GM20000 (cell line): ENCODE measurements around the gene TIMM13.

ENCODE experiments used
- DNase-seq: peaks from one replicate; pipeline ENCODE4 v3.0.0; 2012; ENCODE audit warnings: low spot score
- TF ChIP-seq, protein P1 (sequence below): IDR thresholded peaks from 2 replicates; pipeline ENCODE4 v1.5.1; 2012; ENCODE audit warnings: mild to moderate bottlenecking, control low read depth; ENCODE audit errors: extremely low read depth, missing control alignments

TIMM13 gene

DNA sequence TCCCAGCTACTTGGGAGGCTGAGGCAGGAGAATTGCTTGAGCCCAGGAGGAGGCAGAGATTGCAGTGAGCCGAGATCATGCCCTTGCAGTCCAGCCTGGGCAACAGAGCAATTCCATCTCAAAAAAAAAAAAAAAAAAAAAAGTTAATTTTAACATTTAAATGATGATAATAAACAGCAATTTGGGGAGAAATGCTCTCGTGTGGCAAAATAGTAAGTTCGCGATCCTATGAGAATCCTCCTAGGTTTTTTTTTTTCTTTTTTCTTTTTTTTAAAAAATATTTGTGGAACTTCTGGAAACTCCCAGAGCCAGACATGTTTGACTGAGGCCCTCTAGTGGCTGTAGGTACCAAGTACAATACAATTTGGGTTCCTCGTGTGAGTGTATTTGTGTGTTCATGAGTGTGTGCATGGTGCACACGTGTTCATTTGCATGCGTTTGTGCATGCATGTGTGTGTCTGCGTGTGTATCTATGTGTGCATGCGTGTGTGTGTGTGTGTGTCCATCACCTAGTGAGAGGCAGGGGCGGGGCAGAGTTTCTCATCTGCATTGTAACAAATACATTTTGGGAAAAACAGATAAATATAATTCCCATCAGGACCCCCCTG lies 36.2 kb downstream of the TIMM13 start:
- TF ChIP-seq, protein P1, sequence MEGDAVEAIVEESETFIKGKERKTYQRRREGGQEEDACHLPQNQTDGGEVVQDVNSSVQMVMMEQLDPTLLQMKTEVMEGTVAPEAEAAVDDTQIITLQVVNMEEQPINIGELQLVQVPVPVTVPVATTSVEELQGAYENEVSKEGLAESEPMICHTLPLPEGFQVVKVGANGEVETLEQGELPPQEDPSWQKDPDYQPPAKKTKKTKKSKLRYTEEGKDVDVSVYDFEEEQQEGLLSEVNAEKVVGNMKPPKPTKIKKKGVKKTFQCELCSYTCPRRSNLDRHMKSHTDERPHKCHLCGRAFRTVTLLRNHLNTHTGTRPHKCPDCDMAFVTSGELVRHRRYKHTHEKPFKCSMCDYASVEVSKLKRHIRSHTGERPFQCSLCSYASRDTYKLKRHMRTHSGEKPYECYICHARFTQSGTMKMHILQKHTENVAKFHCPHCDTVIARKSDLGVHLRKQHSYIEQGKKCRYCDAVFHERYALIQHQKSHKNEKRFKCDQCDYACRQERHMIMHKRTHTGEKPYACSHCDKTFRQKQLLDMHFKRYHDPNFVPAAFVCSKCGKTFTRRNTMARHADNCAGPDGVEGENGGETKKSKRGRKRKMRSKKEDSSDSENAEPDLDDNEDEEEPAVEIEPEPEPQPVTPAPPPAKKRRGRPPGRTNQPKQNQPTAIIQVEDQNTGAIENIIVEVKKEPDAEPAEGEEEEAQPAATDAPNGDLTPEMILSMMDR: peak; percentile 47
- peak; percentile 74 for DNase-seq

DNA sequence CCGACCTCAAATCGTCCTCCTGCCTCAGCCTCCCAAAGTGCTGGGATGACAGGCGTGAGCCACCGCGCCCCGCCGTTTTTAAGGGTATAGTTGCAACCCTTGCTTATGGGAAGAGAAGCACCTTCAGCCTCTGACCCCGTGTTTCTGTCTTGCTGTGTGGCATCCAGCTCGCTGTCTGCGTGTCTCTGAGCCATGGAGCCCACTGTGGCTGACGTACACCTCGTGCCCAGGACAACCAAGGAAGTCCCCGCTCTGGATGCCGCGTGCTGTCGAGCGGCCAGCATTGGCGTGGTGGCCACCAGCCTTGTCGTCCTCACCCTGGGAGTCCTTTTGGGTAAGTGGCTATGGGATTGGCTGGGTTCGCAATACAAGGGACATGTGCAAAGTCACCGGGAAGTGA lies 37.8 kb downstream of the TIMM13 start:
- DNase-seq: no peak
- TF ChIP-seq, protein P1: no peak

DNA sequence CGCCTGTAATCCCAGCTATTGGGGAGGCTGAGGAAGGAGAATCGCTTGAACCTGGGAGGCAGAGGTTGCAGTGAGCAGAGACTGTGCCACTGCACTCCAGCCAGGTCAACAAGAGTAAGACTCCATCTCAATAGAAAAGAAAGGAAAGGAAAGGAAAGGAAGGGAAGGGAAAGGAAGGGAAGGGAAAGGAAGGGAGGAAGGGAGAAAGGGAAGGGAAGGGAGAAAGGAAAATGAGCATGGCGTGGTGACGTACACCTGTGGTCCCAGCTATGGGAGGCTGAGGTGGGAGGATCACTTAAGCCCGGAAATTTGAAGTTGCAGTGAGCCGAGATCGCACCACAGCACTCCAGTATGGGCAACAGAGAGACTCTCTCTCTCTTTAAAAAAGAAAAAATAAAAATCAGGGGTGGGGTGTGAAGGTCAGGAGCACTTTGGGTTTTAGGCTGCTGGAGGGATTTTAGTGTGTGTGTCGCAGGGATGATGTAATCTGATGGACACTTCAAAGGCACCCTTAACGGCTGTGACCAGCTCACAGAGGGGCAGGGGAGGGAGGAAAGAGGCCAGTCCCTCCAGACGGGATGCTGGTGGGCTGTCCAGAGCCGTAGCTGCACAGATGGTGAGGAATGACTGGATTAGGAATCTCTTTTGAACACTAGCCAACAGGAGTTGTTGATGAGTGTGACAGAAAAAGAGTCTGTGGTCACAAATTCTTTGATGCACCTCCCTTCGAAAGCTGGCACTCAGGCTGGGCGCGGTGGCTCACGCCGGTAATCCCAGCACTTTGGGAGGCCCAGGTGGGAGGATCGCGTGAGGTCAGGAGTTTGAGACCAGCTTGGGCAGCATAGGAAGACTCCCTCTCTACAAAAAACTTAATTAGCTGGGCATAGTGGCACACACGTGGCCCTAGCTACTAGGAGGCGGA lies 39.8 kb downstream of the TIMM13 start:
- no peak for DNase-seq
- TF ChIP-seq, protein P1: no peak

DNA sequence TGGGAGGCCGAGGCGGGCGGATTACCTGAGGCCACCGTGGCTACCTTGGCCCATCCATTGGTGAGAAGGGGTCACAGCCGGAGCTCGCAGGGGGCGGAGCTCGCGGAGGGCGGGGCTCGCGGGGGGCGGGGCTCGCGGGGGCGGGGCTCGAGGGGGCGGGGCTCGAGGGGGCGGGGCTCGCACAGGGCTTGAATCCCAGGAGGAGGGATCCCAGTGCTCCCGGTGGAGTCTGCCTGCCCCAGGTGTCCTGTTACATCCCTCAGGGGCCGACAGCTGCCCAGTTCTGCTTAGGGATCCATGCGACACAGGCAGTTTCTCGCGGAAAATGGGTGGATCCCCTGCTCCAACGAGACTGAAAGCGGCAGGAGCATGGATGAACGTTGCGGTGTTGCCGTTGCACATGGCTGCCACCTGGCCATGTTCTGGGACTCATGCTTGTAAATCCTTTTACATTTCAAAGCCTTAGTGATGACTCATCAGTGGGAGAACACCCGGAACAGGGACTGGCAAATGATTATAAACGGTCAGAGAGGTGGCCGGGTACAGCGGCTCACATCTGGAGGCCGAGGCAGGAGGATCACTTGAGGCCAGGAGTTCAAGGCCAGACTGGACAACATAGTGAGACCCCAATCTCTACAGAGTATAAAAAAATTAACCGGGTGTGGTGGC lies 42.2 kb downstream of the TIMM13 start:
- peak; percentile 72 for DNase-seq
- TF ChIP-seq, protein P1: no peak

DNA sequence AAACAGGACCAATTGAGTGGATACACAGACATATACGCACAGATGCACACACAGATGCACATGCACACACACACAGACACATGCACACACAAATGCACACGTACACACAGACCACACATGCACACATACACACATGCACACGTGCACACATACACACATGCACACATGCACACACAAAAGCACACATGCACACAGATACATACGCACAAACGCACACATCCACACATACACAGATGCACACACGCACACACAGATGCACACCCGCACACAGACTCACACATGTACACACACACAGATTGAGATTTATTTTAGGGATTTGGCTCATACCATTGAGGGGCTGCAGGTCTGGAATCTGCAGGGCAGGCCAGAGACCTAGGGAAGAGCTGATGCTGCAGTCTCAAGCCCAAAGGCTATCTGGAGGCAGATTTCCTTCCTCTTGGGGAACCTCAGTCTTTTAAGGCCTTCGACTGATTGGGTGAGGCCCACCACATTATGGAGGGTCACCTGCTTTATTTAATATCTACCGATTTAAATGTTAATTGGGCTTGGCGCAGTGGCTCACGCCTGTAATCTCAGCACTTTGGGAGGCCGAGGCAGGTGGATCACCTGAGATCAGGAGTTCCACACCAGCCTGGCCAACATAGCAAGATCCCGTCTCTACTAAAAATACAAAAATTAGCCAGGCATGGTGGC lies 44.7 kb downstream of the TIMM13 start:
- no peak for DNase-seq
- TF ChIP-seq, protein P1: no peak

DNA sequence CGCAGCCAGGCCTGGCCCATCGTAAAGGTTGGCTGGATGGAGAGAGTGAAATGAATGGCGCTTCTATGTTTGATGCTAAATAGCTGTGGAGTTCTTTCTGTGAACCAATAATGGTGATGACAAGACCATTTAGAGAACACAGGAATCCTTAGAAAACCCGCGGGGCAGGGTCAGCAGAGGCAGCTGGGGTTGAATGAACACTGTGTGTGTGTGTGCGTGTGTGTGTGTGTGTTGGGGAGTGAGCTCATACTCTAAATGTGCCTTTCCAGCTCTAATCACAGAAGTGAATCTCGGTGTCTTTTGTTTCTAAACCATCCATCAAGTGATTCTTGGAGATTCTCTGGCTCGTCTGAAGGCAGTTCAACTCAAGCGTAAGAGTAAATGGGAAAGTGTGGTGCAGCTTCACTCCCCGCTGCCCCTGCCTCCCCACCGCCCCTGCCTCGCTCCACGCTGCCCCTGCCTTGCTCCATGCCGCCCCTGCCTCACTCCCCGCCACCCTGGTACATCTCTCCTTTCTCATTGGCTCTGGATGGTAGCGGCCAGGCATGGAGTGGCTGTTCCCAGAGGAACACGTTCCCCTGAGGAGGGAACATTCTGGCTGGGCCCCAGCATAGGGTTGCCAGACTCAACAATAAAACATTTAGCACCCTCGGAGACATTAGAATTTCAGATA lies 46.1 kb downstream of the TIMM13 start:
- DNase-seq: no peak
- TF ChIP-seq, protein P1: no peak
